Keratinocyte (primary cell): Measurements from ENCODE around the gene ROPN1L.

Experiments
- CTCF ChIP-seq, 3 experiments: IDR thresholded peaks in 1 of 3; conservative IDR thresholded peaks in 1 of 3; optimal IDR thresholded peaks in 1 of 3; 2 replicates in 2 of 3; 3 replicates in 1 of 3; pipeline versions ENCODE3 to v1.5.1; 2011; ENCODE audit warnings: low read length in 3 of 3, mild to moderate bottlenecking in 3 of 3, moderate library complexity in 2 of 3, control low read depth in 1 of 3, inconsistent platforms in 1 of 3; ENCODE audit not compliant: insufficient read depth in 2 of 3; ENCODE audit errors: extremely low read depth in 1 of 3
- EZH2 ChIP-seq: IDR thresholded peaks from one replicate; pipeline ENCODE4 v1.6.1; 2012; ENCODE audit warnings: inconsistent platforms, mild to moderate bottlenecking, low read length, moderate library complexity

- TF ChIP-seq CTCF (optimal IDR thresholded peaks at IDR 0.05 in 1 of 3, IDR thresholded peaks at IDR 0.05 in 1 of 3, conservative IDR thresholded peaks at IDR 0.05 in 1 of 3; ENCODE audit: extremely low read depth in 1 of 3, insufficient read depth in 2 of 3, low read length in 3 of 3) (no peak), EZH2 (no peak)
These were observed 3.4 kb upstream of the ROPN1L start for GRCh38 chr5:10438301-10438700.
